Right renal pelvis (tissue), 4 donors: ENCODE measurements around the gene ZBTB47. TPM values are rescaled to one million over a fixed set of nuclear protein-coding genes. Genes with fewer than 3 reads are reported as not detected.
A peak's percentile ranks its signal among the peaks of the same experiment; 100 is the strongest.

Experiments
- DNase-seq, 4 donors: peaks; one replicate each; pipeline ENCODE4 v3.0.0-alpha.2; 2013; ENCODE audit warnings: low read depth in 4 of 4, low spot score in 3 of 4, missing footprints in 1 of 4
- polyA plus RNA-seq, 4 donors: library from polyadenylated mRNA; unstranded; fragments of 120-200 nt; gene quantifications; one replicate each; pipeline ENCODE4 v1.2.1, GENCODE V29; 2013; ENCODE audit not compliant: insufficient read length in 4 of 4

Gene ZBTB47
- polyA plus RNA-seq, 4 donors, result 15.4 to 18.3 (median 15.6) TPM

GRCh38 chr3:42652251-42652610 lies 1.3 kb upstream of the ZBTB47 start:
- DNase-seq, result no peak

DNA sequence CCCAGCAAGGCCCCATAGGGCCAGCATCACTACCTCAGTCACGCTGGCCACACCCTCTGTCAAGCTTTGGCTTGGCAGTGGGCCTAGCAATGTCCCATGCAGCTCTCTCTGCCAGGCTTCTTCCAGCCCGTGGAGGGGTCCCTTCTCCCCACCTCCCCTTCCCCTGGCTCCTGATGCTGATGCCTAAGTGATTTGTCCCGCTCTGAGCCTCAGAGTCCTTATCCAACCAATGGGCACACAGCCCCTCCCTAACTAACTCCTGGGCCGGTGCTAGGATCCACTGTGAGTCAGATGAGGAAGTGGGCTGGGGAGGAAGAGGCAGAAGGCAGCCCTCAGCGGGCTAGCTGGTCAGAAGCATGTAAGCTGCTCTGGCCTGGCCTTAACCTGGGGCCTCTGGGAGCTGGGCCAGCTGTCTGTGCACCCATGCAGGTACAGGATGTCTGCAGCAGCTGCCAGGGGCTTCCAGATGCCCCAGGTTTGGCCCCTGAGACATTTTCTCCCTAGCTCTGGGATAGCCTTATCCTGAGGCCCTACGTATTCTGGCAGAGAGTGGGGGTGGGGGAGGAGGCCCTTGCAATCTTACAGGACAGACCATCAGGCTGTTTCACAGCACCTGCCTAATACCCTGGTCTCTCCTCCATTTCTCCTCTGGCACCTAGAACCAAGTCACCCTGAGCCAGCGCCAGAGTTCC lies 740 bp upstream of the ZBTB47 start:
- DNase-seq, result no peak

DNA sequence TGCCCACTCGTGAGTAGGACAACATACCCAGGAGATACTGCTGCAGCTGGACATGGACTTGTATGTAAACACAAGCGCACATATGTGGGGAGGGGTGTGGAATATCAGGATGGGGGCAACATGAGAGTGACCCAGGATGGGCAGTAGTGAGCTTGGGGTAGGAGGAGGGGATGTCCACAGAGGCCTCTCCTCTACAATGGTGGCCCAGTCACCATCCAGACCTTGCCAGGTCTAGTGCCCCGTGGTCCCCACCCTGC lies 266 bp upstream of the ZBTB47 start:
- no peak for DNase-seq

- peak in 3 of 4 donors; percentile 36 to 43 (median 39) for DNase-seq
Measured at GRCh38 chr3:42654331-42655201, 1.1 kb downstream of the ZBTB47 start.

GRCh38 chr3:42655331-42655888 lies 1.9 kb downstream of the ZBTB47 start:
- DNase-seq, result no peak

GRCh38 chr3:42655980-42656679 lies 2.6 kb downstream of the ZBTB47 start:
- no peak for DNase-seq

GRCh38 chr3:42656680-42657610 lies 3.4 kb downstream of the ZBTB47 start:
- no peak for DNase-seq

DNA sequence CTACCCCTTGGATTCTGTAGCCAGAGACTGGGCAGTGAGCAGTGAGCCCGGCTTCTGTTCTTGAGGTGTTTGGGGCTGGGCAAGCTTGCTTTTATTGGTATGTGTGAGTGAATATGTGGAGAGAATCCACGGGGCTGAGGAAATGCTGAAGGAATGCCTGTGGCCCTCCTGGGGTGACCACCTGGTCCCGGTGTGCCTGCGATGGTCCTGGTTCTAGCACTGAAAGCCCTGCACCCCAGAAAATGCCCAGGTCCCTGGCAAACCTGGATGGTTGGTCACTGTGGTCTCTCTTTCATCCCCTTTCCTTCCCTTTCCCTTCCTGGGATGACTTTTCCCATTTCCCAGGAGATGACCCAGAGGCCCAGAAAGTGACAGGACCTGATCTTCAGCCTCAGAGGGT lies 4.2 kb downstream of the ZBTB47 start:
- no peak for DNase-seq

GRCh38 chr3:42658091-42658770 lies 4.7 kb downstream of the ZBTB47 start:
- no peak for DNase-seq

DNA sequence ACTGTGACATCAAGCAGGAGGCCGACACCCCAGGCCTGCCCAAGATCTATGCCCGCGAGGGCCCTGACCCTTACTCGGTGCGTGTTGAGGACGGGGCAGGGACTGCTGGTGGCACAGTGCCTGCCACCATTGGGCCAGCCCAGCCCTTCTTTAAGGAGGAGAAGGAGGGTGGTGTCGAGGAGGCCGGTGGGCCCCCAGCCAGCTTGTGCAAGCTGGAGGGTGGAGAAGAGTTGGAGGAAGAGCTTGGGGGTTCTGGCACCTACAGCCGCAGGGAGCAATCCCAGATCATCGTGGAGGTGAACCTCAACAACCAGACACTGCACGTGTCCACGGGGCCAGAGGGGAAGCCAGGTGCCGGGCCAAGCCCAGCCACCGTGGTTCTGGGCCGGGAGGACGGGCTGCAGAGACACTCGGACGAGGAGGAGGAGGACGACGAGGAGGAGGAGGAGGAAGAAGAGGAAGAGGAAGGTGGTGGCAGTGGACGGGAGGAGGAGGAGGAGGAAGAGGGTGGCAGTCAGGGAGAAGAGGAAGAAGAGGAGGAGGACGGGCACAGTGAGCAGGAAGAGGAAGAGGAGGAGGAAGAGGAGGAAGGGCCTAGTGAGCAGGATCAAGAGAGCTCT lies 5.4 kb downstream of the ZBTB47 start:
- no peak for DNase-seq

DNA sequence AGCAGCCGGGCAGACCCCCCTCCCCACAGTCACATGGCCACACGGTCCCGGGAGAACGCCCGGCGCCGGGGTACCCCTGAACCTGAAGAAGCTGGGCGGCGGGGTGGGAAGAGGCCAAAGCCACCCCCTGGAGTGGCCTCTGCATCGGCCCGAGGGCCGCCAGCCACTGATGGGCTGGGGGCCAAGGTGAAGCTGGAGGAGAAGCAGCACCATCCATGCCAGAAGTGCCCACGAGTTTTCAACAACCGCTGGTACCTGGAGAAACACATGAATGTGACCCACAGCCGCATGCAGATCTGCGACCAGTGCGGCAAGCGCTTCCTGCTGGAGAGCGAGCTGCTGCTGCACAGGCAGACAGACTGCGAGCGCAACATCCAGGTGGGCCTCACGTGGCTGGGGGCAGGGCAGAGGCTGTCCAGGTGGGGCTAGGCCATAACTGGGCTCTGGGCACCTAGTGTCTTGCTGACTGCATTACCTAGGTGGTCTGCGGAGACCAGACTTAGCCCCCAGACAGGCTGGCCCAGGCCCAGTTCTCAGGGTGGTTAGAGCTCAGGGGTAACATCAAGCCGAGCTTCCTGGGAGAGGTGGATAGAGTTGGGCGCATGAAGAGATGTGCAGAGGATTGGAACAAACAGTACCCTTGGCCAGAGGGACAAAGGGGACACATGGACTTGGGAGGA lies 6.1 kb downstream of the ZBTB47 start:
- no peak for DNase-seq

GRCh38 chr3:42660131-42660715 lies 6.7 kb downstream of the ZBTB47 start:
- DNase-seq, result no peak

DNA sequence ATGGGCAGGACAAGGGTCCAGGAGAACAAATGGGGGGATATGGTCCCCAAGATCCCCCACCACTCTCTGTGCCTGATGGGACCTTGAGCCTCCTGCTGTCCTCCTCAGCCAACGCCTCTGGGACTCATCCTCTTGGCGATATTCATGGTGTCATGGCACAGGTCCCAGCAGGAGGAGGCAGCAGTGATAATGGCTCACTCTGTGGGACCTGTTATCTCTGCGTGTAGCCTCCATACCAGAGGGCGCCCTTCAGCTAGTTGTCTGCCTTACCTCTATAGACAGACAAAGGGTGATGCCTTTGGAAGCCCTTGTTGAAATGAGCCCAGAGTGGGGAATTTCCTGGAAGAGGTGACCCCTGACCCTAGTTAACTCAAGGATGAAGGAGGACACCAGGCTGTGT lies 7.4 kb downstream of the ZBTB47 start:
- no peak for DNase-seq

- DNase-seq, result no peak
Measured at GRCh38 chr3:42661593-42662022, 8.1 kb downstream of the ZBTB47 start.

DNA sequence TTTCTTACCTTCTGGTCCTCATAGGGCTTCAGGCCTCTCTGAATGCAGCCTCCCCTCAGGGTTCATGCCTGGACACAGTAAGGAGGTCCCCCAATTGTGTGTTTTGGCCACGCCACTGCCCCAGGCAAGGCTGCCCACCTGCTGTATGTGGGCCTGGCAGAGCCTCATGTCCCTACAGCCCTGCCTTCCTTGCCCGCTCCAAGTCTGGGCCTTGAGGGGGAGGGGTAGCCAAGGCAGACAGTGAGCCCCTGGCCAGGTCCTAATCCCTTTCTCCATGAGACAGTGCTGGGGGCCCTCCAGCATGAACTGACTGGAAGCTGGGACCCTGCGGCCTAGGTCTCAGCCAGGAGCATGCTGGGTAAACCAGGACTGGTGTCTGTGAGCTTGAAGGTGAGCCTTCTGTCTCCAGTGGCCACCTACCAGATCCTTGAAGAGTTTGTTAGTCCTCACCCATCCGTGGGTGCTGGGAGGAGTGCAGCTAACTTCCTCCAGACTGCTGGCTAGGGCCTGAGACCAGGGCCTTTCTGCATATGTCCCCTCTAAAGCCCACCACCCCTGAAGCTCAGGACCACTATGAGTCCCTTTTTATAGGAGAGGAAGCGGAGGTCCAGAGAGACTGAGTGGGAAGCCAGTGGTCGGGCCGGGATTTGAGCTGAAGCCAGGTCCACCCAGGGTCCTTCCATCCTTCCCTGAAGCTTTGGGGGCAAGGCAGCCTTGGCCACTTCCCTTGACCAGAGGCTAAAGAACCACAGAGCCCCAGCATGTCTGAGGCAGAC lies 8.7 kb downstream of the ZBTB47 start:
- DNase-seq, result no peak

DNA sequence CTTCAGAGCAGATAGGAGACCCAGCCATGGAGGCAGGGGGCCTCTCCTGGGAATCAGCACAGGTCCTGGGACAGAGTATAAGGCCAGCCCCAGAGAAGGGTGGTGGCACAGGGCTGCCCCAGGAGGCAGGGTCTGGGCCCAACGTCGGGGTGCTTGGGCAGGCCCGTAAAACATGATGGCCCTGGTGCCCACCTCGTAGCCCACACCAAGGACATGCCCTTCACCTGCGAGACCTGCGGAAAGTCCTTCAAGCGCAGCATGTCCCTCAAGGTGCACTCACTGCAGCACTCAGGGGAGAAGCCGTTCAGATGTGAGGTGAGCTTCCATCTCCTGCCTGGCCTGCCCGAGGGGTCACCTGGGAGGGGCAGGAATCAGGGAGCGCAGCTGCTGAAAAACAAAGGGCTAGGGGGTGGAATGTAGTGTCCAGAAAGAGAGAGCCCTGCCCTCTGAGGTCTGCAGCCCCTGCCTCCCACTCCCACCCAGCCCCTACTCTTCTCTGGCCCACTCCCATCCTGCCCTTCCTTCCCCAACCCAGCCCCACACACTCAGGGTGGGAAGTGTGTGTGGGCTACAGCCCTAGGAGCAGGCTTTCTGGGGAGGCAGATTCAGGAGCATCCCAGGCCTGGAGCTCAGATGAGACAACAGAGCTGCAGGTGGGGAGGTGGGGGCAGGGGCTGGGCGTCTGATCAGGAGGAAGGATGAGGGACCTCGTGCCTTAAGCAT lies 9.5 kb downstream of the ZBTB47 start:
- no peak for DNase-seq
